Uterus (tissue), 4 donors: ENCODE results near the gene C2orf69. TPM values are rescaled to one million over a fixed set of nuclear protein-coding genes. Genes with fewer than 3 reads are reported as not detected.

Source experiments
- DNase-seq, 2 donors: peaks; one replicate each; pipeline ENCODE4 v3.0.0-alpha.2; 2019 to 2020
- H3K27ac ChIP-seq, 2 donors: fragments of 200-600 bp; sonication (generic); 1 replicate in 1 of 2; 2 replicates in 1 of 2; pipeline ENCODE4 v1.5.1; 2016 to 2018
- H3K27me3 ChIP-seq, 2 donors: fragments of 200-600 bp; sonication (generic); one replicate each; pipeline ENCODE4 v1.5.1; 2018 to 2019; ENCODE audit warnings: control low read depth in 1 of 2
- H3K36me3 ChIP-seq, 2 donors: fragments of 200-600 bp; sonication (generic); one replicate each; pipeline ENCODE4 v1.5.1; 2019; ENCODE audit warnings: control low read depth in 1 of 2
- H3K4me1 ChIP-seq, 2 donors: fragments of 200-600 bp; sonication (generic); one replicate each; pipeline ENCODE4 v1.5.1; 2018 to 2019; ENCODE audit warnings: control low read depth in 1 of 2
- H3K4me3 ChIP-seq, 2 donors: fragments of 200-600 bp; sonication (generic); 1 replicate in 1 of 2; 2 replicates in 1 of 2; pipeline ENCODE4 v1.5.1; 2018 to 2019; ENCODE audit warnings: mild to moderate bottlenecking in 1 of 2
- H3K9me3 ChIP-seq, 2 donors: fragments of 200-600 bp; sonication (generic); one replicate each; pipeline ENCODE4 v1.5.1; 2019; ENCODE audit warnings: control low read depth in 1 of 2
- POLR2A ChIP-seq, 2 donors: fragments of 450-650 bp; IDR thresholded peaks; one replicate each; pipeline ENCODE4 v1.6.1; 2016; ENCODE audit warnings: antibody characterized with exemption in 2 of 2, mild to moderate bottlenecking in 1 of 2, moderate library complexity in 1 of 2
- intact Hi-C: fragments of 100-400 bp; cut with DNase I; formaldehyde crosslinking; loops from one replicate; pipeline ENCODE4 v1.15.1; 2023; ENCODE audit warnings: low total_unique reads
- total RNA-seq, 4 donors: library from RNA; depleted of rRNA in 3 of 4; stranded (reverse); fragments of >200 nt in 3 of 4; gene quantifications; one replicate each; pipeline versions ENCODE4 v1.1.0 to v1.2.4, GENCODE V29; 2014 to 2023
- TF ChIP-seq, protein P1 (sequence below), 4 experiments: fragments of 200-600 bp in 2 of 4; fragments of 450-650 bp in 2 of 4; sonication (generic) in 2 of 4; IDR thresholded peaks; one replicate each; pipeline ENCODE4 v1.5.1; 2016 to 2019; ENCODE audit warnings: antibody characterized with exemption in 4 of 4, mild to moderate bottlenecking in 2 of 4, moderate library complexity in 1 of 4
- donor health status: DM: yes; HTN: yes; CAD: no.

The C2orf69 gene
- total RNA-seq, 4 donors from 2014 or later: 9.4 to 19.4 (median 16.5) TPM

DNA sequence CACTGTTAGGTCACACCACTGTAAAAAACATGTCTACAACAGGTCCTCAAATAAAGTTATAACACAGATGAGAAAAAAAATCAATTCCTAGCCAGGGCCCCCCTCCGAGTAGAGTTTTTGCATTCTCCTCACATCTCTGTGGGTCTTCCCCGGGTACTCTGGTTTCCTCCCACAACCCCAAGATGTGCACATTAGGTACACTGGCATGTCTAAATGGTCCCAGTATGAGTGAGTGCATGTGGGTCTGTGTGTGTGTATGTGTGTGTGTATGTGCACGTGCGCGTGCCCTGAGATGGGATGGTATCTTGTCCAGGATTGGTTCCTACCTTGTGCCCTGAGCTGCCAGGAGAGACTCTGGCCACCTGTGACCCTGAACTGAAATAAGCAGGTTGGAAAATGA lies 39.3 kb downstream of the C2orf69 start:
- no peak overlapping the region for H3K27ac ChIP-seq
- TF ChIP-seq, protein P1, sequence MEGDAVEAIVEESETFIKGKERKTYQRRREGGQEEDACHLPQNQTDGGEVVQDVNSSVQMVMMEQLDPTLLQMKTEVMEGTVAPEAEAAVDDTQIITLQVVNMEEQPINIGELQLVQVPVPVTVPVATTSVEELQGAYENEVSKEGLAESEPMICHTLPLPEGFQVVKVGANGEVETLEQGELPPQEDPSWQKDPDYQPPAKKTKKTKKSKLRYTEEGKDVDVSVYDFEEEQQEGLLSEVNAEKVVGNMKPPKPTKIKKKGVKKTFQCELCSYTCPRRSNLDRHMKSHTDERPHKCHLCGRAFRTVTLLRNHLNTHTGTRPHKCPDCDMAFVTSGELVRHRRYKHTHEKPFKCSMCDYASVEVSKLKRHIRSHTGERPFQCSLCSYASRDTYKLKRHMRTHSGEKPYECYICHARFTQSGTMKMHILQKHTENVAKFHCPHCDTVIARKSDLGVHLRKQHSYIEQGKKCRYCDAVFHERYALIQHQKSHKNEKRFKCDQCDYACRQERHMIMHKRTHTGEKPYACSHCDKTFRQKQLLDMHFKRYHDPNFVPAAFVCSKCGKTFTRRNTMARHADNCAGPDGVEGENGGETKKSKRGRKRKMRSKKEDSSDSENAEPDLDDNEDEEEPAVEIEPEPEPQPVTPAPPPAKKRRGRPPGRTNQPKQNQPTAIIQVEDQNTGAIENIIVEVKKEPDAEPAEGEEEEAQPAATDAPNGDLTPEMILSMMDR (IDR thresholded peaks at IDR 0.05): no peak
- TF ChIP-seq POLR2A (IDR thresholded peaks at IDR 0.05): no peak
- intact Hi-C loops: no loop called here
- no peaks in the 10 kb centered on the region for H3K9me3 ChIP-seq
- peaks cover 0 to 8% of the 10 kb centered on the region in 2 donors for H3K4me1 ChIP-seq
- H3K36me3 ChIP-seq: no peaks in the 10 kb centered on the region
- H3K27me3 ChIP-seq: no peaks in the 10 kb centered on the region
- H3K4me3 ChIP-seq: no peak overlapping the region
- DNase-seq: no peak

DNA sequence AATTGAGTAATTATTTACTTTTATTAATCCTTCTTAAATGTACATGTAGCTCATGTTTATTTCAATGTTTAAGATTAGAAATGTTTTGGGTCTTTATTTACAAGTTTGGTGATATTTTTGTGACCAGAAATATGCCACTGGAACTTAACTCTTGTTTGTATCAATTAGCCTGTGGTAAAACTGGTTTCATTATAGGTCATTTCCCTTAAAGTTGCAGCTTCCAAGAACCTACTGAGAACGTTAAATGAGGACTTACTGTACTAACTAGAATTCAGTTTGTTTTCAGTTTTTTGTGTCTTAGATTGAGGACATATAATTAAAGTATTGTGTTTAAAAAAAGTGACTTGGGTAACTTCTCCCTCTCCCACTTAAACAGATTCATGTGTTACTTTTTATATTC lies 39.9 kb downstream of the C2orf69 start:
- intact Hi-C loops: no loop called here
- DNase-seq: no peak
- Histone ChIP-seq H3K27ac (no peak overlapping the region), H3K27me3 (no peaks in the 10 kb centered on the region), H3K4me3 (no peak overlapping the region), H3K4me1 (peaks cover 0 to 8% of the 10 kb centered on the region in 2 donors), H3K9me3 (no peaks in the 10 kb centered on the region), H3K36me3 (no peaks in the 10 kb centered on the region)
- TF ChIP-seq, protein P1 (IDR thresholded peaks at IDR 0.05): no peak
- no peak for TF ChIP-seq POLR2A (IDR thresholded peaks at IDR 0.05)

DNA sequence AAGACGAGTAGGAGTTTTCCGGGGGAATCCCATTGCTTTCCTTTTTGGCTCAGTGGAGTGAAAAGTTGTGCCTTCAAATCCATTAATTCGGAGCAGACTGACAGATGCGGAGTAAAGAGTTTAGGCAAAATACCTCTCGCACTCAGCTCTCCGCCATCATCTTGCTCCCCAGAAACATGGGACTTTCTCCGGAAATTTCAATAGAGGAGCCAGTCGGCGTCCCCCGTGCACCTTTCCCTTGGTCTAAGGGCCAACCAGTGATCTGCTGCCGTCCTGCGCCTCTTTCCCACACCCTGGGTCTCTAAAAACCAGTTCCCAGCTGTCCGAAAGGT lies 43.9 kb downstream of the C2orf69 start:
- intact Hi-C loops: no loop called here
- peaks cover 0 to 11% of the 10 kb centered on the region in 2 donors for H3K4me1 ChIP-seq

DNA sequence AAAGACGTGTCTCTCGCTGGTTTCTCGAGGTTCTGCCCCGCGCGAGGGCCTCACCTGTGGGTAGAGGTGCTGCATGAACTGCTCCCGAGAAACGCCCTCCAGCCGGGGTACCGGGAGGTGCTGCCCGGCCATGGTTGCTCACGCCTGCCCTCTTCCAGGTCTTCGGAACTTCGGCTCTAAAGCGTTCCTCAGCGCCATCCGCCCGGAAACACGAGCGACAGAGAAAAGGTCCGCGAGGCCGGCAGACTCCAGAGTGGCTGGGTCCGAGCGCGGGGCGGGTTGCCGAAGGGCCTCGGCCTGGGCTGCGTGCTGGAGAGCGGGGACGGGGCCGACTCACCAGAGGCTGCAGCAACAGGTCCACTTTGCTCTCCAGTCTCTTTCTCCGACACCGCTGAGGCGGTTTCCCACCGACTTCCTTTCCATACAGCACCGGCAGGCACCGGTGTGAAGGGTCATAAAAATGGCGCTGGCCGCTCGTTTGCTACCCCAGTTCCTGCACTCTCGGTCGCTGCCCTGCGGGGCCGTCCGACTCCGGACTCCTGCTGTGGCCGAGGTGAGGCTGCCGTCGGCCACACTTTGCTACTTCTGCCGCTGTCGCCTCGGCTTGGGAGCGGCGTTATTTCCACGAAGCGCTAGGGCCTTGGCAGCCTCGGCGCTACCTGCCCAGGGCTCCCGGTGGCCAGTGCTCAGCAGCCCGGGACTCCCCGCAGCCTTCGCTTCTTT lies 44.4 kb downstream of the C2orf69 start, which contains the start of the genes MAIP1 and TYW5:
MAIP1 (plus strand) TSS at position 244 of the 723 bp plus-strand sequence; CDS start at position 461, 217 bp downstream.
TYW5 (minus strand) TSS at position 153 of the 723 bp plus-strand sequence; CDS start at position 132, 21 bp downstream.
- H3K36me3 ChIP-seq: no peaks in the 10 kb centered on the region
- H3K27me3 ChIP-seq: no peaks in the 10 kb centered on the region
- intact Hi-C loops: no loop called here
- H3K4me1 ChIP-seq: peaks cover 0 to 11% of the 10 kb centered on the region in 2 donors
- peak within 1 kb of the TSS; percentile 73 to 77 for H3K4me3 ChIP-seq
- no peaks in the 10 kb centered on the region for H3K9me3 ChIP-seq
- DNase-seq: peak; percentile 67 to 76
- TF ChIP-seq, protein P1 (IDR thresholded peaks at IDR 0.05): peak; percentile 3 to 42 (median 22)
- TF ChIP-seq POLR2A (IDR thresholded peaks at IDR 0.05): peak in 1 of 2 donors; percentile 57
- peak within 1 kb of the TSS; percentile 78 to 87 for H3K27ac ChIP-seq

More for the DNA sequence above, 43.9 kb downstream of the C2orf69 start:
- DNase-seq: no peak
- TF ChIP-seq, protein P1 (IDR thresholded peaks at IDR 0.05): no peak
- no peak for TF ChIP-seq POLR2A (IDR thresholded peaks at IDR 0.05)
- Histone ChIP-seq H3K27me3 (no peaks in the 10 kb centered on the region), H3K27ac (peak overlapping the region; percentile 78 to 87), H3K9me3 (no peaks in the 10 kb centered on the region), H3K4me3 (peak overlapping the region; percentile 73 to 77), H3K36me3 (no peaks in the 10 kb centered on the region)

DNA sequence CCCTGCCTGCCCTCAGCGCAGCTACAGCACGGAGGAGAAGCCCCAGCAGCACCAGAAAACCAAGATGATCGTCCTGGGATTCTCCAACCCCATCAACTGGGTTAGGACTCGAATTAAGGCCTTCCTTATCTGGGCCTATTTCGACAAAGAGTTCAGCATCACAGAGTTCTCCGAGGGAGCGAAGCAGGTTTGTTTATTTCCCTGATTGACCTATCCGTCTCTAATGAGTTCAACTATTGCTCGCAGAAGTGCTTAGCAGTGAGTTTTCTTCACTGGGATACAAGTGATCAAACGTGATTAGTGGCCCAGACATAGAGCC lies 44.9 kb downstream of the C2orf69 start:
- Histone ChIP-seq H3K27me3 (no peaks in the 10 kb centered on the region), H3K4me3 (peak overlapping the region; percentile 73 to 77), H3K4me1 (peaks cover 0 to 11% of the 10 kb centered on the region in 2 donors), H3K9me3 (no peaks in the 10 kb centered on the region), H3K36me3 (no peaks in the 10 kb centered on the region), H3K27ac (peak overlapping the region; percentile 78 to 87)
- DNase-seq: no peak
- intact Hi-C loops: no loop called here
- TF ChIP-seq POLR2A (IDR thresholded peaks at IDR 0.05): no peak
- TF ChIP-seq, protein P1 (IDR thresholded peaks at IDR 0.05): no peak
